Activated gamma-delta T cell (primary cell): ENCODE data around the gene ITPA.
"Not testable (repeated sequence)": the region's sequence is repeated elsewhere in the genome, so short reads cannot be mapped to it uniquely, and the experiment has no call there.

ENCODE experiments used
- DNase-seq: peaks from one replicate; lab custom pipeline; 2025; lab: John Stamatoyannopoulos, UW

ITPA gene

GRCh38 chr20:3202965-3203314, 6.4 kb upstream of the ITPA start:
- DNase-seq: no peak

DNA sequence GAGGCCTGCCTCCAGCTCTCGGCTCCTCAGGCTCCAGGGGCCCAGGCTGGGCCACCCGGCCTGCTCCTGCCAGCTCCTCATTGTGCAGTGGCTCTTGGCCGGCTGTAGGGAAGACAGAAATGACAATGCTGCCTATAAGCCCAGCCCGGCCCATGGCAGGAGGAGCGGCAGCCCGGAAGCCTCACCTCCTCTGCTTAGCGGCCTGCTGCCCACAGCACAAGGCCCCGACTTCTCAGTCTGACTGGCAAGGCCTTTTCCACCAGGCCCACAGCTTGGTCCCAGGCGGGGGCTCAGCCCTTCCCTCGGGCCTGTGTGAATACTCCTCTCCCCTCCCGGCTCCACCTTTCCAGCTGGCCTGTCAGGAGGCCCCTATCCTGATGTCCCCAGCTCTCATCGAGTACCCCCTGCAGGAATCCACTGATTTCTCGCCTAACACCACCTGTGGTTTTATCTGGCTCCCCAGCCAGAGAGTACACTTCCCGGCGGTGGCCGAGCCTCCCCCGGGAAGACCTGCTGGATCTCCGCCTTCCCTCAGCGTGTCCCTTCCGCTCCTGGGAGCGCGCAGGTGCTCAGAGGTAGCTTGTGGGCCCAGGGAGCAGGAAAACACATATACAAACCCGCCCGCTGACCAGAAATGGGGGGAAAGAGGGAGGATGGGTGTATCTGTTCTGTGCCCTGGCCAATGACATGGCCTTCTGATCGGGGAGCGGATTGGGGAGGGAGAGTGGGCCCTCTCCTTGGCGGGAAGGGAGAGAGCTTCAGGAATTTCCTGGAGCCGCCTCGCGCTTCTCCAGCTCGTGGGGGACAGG, 5.8 kb upstream of the ITPA start:
- DNase-seq: no peak

GRCh38 chr20:3204124-3204794, 5.0 kb upstream of the ITPA start, which contains the start of gene DDRGK1:
Gene DDRGK1 (minus strand): TSS chr20:3204682. CDS start chr20:3204627, 55 bp downstream.
- peak; percentile 66 for DNase-seq

DNA sequence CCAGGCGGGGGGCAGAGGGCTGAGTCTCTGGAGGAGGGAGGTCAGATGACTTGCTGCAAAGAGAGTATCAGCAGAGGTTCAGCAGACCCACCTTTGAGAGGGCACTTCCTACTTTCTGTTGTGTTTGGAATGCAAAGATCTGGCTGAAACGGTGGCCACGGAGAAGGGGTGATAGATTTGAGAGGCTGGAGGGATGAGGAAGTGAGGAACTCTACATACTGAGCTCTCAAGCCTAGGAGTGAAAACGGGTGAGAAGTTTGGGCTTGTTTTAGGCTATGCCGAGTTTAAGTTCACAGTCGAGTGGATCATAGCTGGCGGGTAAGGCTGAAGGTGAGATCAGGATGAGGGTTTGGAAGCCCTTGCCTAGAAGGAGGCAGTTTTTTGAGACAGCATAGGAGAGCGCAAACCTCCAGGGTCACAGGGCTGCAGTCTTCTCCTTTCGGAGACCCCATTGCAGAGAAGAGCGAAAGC, 477 bp upstream of the ITPA start:
- DNase-seq: no peak

DNA sequence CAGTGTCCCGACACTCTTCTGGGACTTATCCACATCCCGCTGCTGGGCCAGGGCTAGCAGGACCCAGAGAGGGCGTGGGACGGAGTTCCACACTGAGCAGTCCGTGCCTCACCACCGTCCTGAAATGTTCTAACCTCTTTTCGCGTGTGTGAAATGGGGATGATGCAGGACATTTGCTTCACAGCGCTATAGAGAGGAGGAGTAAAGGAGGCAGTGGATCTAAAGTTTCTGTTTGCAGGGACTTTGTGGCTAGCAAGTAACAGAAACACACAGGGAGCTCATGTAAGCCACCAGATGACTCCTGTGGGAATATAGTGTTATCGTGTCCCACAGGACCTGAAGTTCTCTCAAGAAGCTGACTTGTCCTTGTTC, 634 bp downstream of the ITPA start:
- no peak for DNase-seq

DNA sequence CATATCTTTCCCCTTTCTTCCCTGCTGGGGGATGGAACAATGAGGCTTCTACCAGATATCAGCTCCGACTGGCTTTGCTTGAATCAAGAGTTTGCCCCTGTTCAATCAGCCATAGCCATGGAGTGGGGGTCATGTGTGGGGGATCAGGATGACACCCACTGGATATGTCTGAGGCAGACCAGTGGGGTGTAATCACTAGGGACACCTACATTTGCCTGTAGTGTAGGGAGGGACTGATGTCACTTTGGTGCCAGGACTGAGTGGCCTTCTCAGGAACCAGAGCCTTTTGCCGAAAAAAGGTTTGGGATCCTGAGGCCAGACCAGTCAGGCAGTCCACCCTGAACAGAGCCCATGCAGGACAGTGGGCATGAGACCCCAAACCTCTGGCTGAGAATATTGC, 1.0 kb downstream of the ITPA start:
- DNase-seq: no peak

- DNase-seq: no peak
Observed at GRCh38 chr20:3213226-3213625, 3.9 kb downstream of the ITPA start.

GRCh38 chr20:3215359-3215917, 6.1 kb downstream of the ITPA start:
- not testable (repeated sequence) for DNase-seq

DNA sequence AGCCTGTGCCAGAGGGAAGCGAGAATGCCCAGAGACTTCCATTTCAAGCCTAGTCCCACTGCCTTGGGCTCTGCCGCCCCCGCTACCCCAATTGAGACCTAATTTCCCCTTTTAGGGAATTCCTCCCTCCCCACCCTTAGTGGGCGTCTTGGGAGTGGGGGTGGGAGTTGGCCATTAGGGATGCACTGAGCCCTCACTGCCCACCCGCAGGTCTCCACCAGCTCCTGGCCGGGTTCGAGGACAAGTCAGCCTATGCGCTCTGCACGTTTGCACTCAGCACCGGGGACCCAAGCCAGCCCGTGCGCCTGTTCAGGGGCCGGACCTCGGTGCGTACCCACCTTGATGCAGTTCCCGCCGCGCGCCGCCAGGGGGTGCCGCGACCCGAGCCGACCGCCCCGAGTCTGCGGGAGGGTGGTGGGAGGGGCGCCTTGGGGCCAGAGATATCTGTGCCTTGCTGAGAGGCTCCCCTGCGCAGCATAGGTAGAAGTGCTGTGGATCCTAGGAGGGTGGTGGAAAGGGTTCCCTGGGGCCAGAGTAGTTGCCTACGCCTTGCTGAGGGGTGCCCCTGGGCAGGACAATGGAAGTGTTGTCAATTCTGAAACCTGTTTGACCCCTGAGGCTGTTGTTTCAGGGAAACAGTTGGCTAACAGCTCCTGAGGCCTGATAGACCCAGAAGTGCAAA, 9.2 kb downstream of the ITPA start:
- peak; percentile 51 for DNase-seq

GRCh38 chr20:3221398-3222226, 12.3 kb downstream of the ITPA start:
- DNase-seq: no peak

GRCh38 chr20:3222635-3223600, 13.6 kb downstream of the ITPA start:
- DNase-seq: no peak

DNA sequence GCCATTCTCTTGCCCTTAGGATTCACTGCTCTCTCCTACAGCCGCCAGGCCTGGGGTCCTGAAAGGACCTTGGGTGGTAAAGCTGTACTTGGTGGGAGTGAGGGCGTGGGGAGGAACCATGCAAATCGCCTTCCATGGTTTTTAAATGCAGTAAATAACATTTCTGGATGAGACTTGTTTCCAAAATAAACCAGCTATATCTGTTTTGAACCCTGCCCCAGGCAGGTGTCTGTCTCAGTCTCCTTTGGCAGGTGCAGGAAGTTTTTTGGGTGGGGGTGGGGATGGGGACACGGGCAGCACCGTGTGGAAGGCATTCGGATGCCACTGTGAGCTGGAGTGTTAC, 14.3 kb downstream of the ITPA start:
- DNase-seq: no peak

GRCh38 chr20:3223994-3224680, 14.8 kb downstream of the ITPA start:
- DNase-seq: no peak

DNA sequence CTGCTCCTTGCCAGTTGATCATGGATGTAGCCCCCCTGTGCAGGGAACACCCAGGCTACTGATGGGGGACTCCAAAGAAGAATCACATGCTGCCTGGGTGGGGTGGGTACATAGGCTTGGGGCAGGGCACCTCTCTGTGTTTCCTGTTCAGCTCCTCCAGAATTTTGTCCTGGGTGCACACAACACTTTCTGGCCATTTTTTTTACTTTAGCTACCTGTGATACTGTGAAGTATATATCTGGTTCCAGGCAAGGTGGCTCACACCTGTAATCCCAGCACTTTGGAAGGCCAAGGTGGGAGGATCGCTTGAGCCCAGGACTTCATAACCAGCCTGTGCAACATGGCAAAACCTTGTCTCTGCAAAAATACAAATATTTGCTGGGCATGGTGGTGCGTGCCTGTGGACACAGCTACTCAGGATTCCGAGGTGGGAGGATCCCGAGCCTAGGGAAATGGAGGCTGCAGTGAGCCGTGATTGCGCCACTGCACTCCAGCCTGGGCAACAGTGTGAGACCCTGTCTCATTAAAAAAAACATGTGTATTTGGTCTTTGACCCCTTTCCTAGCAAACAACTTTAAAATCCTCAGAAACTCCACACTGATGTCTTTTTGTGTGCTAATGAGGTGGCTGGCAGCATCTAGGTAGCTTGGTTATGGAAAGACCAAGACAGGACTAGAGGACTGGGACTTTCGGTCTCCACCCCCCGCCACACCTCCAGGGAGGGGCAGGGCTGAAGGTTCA, 15.6 kb downstream of the ITPA start:
- DNase-seq: no peak

DNA sequence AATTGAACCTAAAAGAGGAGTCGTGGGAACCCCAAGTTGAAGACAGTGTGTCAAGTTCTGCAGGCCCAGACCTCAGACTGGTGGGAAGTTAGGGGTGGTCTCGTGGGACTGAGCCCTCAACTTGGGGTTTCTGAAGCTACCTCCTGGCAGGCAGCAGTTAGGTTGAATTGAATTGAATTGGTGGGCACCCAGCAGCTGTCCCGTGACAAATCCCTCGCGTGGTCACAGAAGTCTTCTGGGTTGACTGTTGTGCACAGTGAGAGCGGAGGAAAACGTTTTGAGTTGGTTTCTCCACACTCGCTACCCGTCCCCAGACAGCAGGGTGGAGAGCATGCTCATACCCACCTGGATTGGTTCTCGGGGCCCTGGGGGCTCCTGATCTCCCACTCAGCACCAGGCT, 16.8 kb downstream of the ITPA start:
- no peak for DNase-seq

DNA sequence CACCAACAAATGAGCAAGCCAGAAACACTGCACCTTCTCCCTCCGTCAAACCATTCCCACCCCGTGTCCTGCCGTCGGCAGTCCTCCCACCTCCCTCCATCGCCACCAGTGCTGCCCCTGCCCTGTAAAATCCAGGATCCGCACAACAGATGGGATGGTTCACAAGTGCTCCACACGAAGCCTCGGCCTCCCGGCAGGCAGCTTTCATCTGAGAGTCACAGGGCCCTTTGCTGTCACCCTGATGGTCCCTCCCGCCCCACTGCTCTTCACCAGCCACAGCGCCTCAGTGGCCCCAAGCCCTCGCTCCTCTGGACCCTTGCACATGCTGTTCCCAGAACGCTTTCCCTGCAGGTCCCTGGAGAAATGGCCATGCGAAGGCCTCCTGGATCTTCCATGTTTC, 17.6 kb downstream of the ITPA start:
- DNase-seq: no peak

GRCh38 chr20:3227506-3227905, 18.2 kb downstream of the ITPA start:
- no peak for DNase-seq

DNA sequence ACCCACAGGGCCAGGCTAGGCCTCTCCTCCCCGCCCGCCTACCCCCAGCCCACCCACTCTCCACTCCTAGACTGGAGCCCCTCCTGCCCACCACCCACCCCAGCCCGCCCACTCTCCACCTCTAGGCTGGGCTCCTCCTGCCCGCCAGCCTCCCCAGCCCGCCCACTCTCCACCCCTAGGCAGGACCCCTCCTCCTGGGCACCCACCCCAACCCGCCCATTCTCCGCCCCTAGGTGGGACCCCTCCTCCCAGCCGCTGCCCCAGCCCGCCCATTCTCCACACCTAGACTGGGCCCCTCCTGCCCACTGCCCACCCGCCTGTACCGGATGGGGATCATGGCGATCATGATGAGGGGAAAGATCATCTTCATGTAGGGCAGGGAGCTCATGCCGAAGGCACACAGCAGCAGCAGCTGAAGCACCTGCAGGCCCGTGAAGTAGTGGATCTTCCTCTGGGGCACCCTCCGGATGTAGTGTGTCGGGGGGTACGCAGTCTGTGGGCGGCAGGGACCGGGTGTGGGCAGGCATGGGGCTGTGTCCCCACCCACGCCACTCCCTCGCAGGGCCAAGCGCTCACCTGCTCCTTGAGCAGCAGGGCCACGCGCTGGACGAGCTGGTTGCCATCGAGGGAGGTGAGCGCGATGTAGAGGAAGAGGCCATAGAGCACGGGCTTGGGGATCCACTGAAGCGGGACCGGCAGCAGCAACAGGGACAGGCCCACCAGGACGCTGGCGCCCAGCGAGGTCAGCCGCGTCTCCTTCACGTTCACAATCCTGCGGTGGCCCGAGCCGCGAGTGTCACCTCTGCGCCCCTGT, 18.8 kb downstream of the ITPA start:
- DNase-seq: no peak

GRCh38 chr20:3228750-3229032, 19.4 kb downstream of the ITPA start:
- DNase-seq: no peak
